Central memory CD8-positive, alpha-beta T cell (primary cell): ENCODE data around the gene SULF2.
"Not testable (repeated sequence)": the region's sequence is repeated elsewhere in the genome, so short reads cannot be mapped to it uniquely, and the experiment has no call there.

Experiments used
- ATAC-seq: fragments of 150-1000 bp; cut with Tn5 transposase; replicated peaks from 2 replicates; pipeline ENCODE4 v1.10.0; 2022; ENCODE audit warnings: mild to moderate bottlenecking, moderate FRiP score, moderate number of reproducible peaks; ENCODE audit not compliant: poor library complexity, severe bottlenecking; ENCODE audit errors: extremely low read depth
- DNase-seq, 2 donors: peaks; one replicate each; pipeline ENCODE4 v3.0.0; 2021; ENCODE audit warnings: low spot score in 2 of 2
- H3K27ac Mint-ChIP-seq: one replicate; pipeline ENCODE4 v1.8.0; 2022; ENCODE audit warnings: low read depth, mild to moderate bottlenecking, moderate library complexity, mixed read lengths
- H3K27me3 Mint-ChIP-seq: one replicate; pipeline ENCODE4 v1.8.0; 2022; ENCODE audit warnings: mixed read lengths
- H3K36me3 Mint-ChIP-seq: one replicate; pipeline ENCODE4 v1.8.0; 2022; ENCODE audit warnings: mild to moderate bottlenecking, moderate library complexity, mixed read lengths; ENCODE audit not compliant: insufficient read depth
- H3K4me1 Mint-ChIP-seq: one replicate; pipeline ENCODE4 v1.8.0; 2022; ENCODE audit warnings: mixed read lengths
- H3K4me3 Mint-ChIP-seq: one replicate; pipeline ENCODE4 v1.8.0; 2022; ENCODE audit warnings: mild to moderate bottlenecking, moderate library complexity, mixed read lengths
- H3K9me3 Mint-ChIP-seq: one replicate; pipeline ENCODE4 v1.8.0; 2022; ENCODE audit warnings: mixed read lengths

The SULF2 gene

DNA sequence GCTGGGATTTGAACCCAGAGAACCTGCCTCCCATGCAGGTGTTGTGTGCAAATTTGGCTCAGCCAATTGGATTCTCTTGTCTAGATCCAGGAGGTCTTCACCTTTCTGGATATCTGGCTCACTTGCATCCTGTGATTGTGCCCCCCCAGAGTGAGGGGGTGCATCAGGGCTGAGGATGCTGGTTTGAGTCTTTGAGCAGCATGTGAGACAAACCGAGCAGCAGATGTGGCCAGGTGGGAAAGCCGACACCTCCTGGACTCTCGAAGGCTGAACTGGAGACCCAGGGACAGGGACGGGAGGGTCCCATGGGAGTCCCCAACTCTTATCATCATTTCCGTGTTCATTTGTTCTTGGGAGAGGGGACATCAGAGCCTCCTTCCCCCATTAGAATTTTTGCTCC is 30.6 kb upstream of the SULF2 start:
- Mint-ChIP-seq H3K9me3 (peaks cover 6% of the 10 kb centered on the region), H3K36me3 (peaks cover 2% of the 10 kb centered on the region), H3K27me3 (peaks cover 87% of the 10 kb centered on the region), H3K4me3 (no peak overlapping the region), H3K4me1 (no peaks in the 10 kb centered on the region), H3K27ac (no peak overlapping the region)
- no peak for ATAC-seq
- DNase-seq: no peak

DNA sequence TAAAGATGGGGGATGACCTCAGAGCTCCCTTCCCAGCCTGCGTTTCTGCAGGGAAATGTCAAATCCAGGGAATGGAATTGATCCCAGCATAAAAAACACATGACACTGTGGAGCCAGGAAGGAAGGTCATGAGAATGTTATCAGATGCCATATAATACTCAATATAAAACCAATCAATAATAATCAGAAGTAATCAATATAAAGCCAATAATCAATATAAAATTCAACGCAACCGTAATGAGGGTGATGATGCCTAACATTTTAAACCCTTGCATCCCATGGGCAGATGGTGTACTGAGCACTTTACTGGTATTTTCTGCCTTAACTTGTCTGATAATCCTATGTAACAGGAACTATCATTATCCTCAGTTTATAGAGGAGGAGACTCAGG is 30.1 kb upstream of the SULF2 start:
- peaks cover 86% of the 10 kb centered on the region for H3K27me3 Mint-ChIP-seq
- H3K36me3 Mint-ChIP-seq: peaks cover 2% of the 10 kb centered on the region
- no peak overlapping the region for H3K4me3 Mint-ChIP-seq
- DNase-seq (no peak), ATAC-seq (no peak)
- peaks cover 6% of the 10 kb centered on the region for H3K9me3 Mint-ChIP-seq
- no peak overlapping the region for H3K27ac Mint-ChIP-seq
- no peaks in the 10 kb centered on the region for H3K4me1 Mint-ChIP-seq

DNA sequence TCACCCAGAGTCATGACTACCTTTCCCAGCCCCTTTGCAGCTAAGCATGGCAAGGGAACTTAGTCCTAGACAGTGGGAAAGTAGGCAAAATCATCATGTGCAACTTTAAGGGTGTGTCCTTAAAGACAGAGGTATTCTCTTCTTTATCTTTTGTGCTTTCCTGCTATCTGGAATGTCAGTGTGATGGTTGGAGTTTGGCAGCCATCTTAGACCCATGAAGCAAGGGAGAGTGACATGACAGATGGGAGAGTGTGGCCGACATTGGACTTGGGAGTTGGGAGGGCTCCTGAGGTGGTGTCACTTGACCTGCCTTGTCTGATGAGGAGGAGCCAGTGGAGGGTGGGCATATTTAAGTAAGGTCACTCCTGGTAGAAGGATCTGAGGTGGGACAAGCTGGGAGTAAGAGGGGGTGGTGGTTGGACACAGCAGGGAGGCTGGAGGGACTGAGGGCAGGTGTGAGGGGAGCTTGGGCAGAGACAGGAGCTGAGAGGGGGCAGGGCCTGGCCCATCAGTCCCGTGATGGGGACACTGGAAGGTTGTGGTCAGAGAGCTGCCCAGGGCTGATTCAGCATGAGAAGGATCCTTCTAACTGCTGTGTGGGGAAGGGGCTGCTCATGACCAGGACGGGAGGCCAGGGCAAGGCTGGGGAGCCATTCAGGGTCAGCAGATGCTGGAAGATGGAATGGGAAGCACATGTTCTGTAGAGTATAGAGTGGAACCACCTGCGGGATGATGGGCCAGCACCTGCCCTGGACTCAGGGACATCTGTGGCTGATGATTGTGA is 29.5 kb upstream of the SULF2 start:
- Mint-ChIP-seq H3K27ac (no peak overlapping the region), H3K27me3 (peaks cover 86% of the 10 kb centered on the region), H3K36me3 (peaks cover 2% of the 10 kb centered on the region), H3K4me3 (no peak overlapping the region), H3K9me3 (peaks cover 6% of the 10 kb centered on the region), H3K4me1 (no peaks in the 10 kb centered on the region)
- DNase-seq: no peak
- no peak for ATAC-seq

DNA sequence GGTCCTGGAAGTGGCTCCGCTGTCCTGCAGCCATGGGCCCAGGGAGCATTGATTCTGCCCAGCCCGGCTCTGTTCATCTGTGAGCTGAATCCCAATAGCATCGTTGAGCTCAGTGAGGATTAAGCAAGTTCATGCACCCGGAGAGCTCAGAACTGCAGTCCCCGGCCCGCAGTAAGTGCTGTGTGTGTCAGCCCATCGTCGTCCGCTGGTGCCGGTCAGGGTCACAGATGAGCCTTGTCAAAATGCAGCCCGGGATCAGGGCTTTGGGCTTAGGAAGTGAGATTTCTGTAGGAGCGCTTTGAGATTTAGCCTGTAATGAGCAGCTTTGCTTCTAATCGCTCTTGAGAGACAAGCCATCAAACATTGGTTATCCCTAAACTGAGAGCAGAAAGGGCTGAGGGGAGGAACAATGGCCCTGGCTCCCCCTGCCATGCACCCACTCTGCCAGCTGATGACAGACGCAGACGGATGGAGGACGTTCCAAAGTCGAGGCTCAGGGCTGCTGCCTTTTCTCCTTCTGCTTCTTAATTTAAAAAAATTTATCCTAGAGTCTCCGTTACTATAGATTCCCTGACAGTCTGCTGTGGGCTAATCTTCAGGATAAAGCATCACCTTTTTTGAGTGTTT is 25.6 kb upstream of the SULF2 start:
- DNase-seq (no peak), ATAC-seq (no peak)
- Mint-ChIP-seq H3K27ac (no peak overlapping the region), H3K4me3 (no peak overlapping the region), H3K9me3 (peaks cover 6% of the 10 kb centered on the region), H3K36me3 (peaks cover 2% of the 10 kb centered on the region), H3K4me1 (no peaks in the 10 kb centered on the region), H3K27me3 (peaks cover 75% of the 10 kb centered on the region)

DNA sequence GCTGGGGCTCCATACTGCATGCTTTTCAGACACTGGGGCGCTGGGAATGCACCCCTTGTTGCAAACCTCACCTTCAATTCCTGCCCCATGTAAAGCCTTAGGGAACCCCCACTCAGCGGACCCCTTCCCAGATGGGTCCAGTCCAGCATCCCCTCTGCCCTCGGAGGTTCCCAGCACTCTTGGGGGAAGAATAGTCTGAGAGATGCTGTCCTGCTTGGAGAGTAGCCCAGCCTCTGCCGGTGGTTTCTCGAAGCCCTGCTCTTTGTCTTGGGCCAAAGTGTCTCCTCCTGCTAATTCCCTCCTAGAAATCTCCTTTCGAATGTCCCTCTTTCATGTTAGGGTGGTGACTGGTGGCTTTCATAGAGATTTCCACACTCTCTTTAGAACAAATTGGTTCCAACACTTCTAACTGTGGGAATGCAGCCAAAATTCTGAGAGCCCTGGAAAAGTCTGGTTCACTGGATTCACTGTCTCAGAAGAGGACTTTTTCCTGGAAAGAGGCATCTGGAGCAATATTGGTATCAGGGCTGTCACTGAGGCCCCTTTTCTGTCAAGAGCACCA is 24.9 kb upstream of the SULF2 start:
- no peak for DNase-seq
- H3K27me3 Mint-ChIP-seq: peaks cover 69% of the 10 kb centered on the region
- no peak overlapping the region for H3K4me3 Mint-ChIP-seq
- no peak for ATAC-seq
- H3K9me3 Mint-ChIP-seq: peaks cover 6% of the 10 kb centered on the region
- H3K27ac Mint-ChIP-seq: no peak overlapping the region
- H3K4me1 Mint-ChIP-seq: no peaks in the 10 kb centered on the region
- H3K36me3 Mint-ChIP-seq: peaks cover 2% of the 10 kb centered on the region

DNA sequence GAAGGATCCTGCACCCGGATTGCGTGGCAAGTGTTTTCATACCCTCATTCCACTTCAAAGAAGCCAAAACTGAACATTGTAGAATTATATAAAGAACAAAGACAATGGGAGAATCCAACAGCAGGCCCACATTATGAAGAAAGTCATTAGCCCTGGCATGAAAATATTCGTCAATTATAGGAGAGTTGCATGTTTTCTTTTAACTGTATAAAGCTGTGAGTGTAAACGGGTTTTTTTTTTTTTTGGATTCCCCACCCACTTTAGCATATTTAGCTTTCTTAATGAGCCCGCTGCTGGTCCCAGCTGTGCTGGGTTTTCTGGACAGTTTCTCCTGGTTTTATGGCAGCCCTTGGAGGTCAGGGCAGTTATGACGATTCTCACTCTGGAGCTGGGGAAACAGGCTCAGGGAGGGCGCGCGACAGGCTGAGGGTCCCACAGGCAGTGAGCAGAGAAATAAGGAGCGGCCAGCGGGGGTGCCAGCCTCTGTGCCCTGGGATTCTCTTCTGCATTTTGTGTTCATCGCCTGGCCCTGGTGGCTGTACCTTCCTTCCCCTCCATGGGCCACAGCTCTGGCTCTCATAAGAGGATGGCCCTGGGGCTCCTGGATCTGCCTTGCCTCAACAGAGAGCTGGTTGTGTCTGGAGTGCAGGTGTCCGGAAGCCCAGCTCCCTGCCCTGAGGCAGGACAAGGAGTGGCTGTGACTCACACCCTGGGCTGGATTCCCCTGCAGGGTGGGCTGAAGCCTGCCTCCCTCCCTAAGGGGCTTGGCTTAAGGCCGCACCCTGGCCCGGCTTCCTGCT is 24.1 kb upstream of the SULF2 start:
- peaks cover 6% of the 10 kb centered on the region for H3K9me3 Mint-ChIP-seq
- H3K4me1 Mint-ChIP-seq: no peaks in the 10 kb centered on the region
- H3K4me3 Mint-ChIP-seq: no peak overlapping the region
- H3K27me3 Mint-ChIP-seq: peaks cover 61% of the 10 kb centered on the region
- H3K27ac Mint-ChIP-seq: no peak overlapping the region
- peaks cover 2% of the 10 kb centered on the region for H3K36me3 Mint-ChIP-seq
- ATAC-seq (no peak), DNase-seq (no peak)

DNA sequence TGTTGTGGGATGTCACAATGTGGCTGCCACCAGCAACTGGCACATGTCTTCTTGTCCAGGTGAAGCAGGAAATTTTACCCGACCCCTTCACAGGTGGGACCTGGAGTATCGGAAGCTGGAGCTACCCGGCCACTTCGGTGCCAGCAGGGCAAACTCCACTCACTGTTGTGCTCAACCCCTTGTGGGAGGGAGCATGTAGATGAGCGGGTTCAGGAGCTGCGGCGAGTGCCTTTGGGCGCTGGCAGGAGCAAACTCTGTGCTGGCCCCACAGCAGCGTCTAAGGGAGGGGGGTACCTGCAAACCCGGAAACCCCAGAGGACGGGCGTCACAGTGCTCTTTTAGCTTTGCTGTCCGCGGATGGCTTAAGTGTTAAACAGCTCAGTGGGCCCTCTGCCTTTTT is 20.7 kb upstream of the SULF2 start:
- H3K9me3 Mint-ChIP-seq: no peaks in the 10 kb centered on the region
- no peak overlapping the region for H3K27ac Mint-ChIP-seq
- ATAC-seq (no peak), DNase-seq (no peak)
- H3K36me3 Mint-ChIP-seq: no peaks in the 10 kb centered on the region
- H3K27me3 Mint-ChIP-seq: peaks cover 34% of the 10 kb centered on the region
- no peaks in the 10 kb centered on the region for H3K4me1 Mint-ChIP-seq
- H3K4me3 Mint-ChIP-seq: no peak overlapping the region

DNA sequence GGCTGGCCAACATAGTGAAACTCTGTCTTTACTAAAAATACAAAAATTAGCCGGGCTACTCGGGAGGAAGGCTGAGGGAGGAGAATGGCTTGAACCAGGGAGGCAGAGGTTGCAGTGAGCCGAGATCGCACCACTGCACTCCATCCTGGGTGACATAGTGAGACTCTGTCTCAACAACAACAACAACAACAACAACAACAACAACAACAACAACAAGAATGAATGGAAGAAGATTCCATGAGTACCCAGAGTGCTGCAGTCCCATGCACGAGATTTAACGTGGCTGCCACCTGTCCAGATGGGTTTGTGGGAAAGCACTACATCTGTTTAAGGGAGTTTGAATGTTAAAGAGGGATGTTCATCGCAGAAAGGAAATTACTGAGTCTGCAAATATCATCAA is 19.7 kb upstream of the SULF2 start:
- H3K27me3 Mint-ChIP-seq: peaks cover 25% of the 10 kb centered on the region
- ATAC-seq, H3K9me3 Mint-ChIP-seq, H3K4me3 Mint-ChIP-seq, H3K36me3 Mint-ChIP-seq, DNase-seq, H3K4me1 Mint-ChIP-seq, H3K27ac Mint-ChIP-seq: not testable (repeated sequence)

DNA sequence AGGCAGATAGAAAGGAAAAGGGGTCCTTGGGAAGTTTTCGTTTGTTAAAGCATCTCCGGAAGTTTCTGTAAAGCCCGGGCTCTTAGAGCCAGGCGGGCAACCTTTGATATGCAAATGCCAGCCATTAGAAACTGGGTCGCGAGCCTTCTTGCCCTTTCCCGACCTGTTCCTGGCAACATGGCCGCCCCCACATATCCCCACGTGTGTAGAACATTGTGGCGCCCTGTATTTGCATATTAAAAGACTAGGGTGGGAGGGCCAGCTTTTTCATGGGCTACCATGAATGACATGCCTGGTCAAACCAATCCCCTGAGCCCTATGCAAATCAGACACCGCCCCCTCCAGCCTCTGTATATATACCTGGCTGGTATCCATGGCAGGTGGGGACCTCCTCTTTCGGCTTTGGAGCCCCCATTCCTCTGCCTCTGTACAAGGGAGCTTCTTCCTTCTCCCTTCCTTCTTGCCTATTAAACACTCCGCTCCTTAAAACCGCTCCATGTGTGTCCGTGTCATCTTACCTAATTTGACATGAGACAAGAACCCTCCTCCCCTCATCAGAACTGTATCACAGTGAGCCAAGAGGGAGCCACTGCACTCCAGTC is 19.0 kb upstream of the SULF2 start:
- H3K27ac Mint-ChIP-seq: not testable (repeated sequence)

DNA sequence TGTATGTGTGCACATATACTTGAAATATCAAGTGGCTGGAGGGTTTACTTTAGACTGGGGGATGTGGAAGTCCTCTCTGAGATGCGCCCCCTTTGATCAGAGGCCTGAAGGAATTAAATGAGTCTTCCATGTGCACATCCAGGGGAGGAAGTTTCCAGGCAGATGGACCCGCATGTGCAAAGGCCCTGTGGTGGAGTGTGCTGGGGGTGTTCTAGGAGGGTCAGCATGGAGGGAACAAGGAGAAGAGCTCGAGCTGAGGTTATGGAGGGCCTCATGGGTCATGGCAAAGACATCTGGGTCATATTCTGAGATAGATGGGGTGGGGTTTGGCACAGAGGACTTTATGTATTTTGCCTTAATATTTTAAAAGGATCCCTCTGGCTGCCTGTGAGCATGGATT is 17.7 kb upstream of the SULF2 start:
- Mint-ChIP-seq H3K4me3 (no peak overlapping the region), H3K27me3 (peaks cover 22% of the 10 kb centered on the region), H3K4me1 (no peaks in the 10 kb centered on the region), H3K9me3 (no peaks in the 10 kb centered on the region), H3K27ac (no peak overlapping the region), H3K36me3 (no peaks in the 10 kb centered on the region)
- DNase-seq (no peak), ATAC-seq (no peak)

More for the DNA sequence above, 19.0 kb upstream of the SULF2 start:
- not testable (repeated sequence) for H3K4me1 Mint-ChIP-seq, H3K9me3 Mint-ChIP-seq, H3K4me3 Mint-ChIP-seq, DNase-seq, H3K36me3 Mint-ChIP-seq, ATAC-seq
- peaks cover 18% of the 10 kb centered on the region for H3K27me3 Mint-ChIP-seq

DNA sequence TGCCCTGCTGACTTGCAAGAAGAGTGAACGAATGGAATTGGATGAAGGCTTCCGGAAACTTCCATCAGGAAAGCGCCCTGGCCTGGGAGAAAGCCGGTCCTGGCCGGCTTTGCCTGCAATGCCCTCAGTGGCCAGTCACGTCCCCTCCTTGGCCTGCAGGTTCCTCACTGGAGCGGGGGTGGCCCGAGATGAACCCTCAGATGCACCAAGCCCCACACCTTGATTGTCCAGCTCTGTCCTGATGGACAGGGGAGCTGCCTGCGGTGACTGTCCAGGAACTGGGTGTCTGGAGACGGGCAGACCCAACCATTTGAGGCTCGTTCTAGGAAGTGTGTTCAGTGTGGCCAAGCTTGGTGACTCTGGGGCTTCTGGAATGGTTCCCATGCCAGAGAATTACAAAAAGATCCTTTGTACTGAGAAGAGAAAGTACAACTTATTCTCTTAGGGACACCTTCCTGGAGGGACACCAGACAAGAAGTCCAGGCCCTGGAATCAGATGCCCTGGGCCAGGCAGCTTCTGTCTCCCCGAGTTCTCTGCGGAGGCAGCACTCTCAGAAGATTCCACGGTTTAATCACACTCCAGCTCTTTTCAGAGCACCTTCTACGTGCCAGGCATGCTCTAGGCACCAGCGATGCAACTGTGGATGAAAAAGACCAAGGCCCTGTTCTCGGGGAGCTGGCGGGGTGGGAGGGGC is 17.1 kb upstream of the SULF2 start:
- Mint-ChIP-seq H3K27me3 (peaks cover 20% of the 10 kb centered on the region), H3K4me1 (no peaks in the 10 kb centered on the region), H3K36me3 (no peaks in the 10 kb centered on the region), H3K9me3 (no peaks in the 10 kb centered on the region), H3K27ac (no peak overlapping the region), H3K4me3 (no peak overlapping the region)
- ATAC-seq (no peak), DNase-seq (no peak)

DNA sequence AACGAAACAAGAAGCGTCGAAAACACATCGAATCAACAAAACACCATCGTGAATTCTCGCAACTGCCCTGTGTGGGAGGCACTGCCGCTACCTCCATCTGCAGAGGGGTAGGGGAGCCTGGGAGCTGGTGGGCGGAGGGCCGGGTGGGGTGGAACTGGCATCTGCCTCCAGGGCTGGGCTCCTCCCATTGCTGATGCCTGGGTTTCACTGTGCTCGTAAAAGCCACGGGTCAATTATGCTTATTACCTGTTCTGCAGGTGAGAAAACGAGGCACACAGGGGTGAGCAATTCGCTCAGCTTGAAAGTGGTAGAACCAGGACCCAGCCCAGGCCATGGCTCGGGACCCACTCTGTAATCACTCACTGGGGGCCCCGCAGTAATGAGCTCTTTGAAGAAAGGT is 16.5 kb upstream of the SULF2 start:
- Mint-ChIP-seq H3K4me1 (no peaks in the 10 kb centered on the region), H3K4me3 (no peak overlapping the region), H3K27ac (no peak overlapping the region), H3K9me3 (no peaks in the 10 kb centered on the region), H3K36me3 (no peaks in the 10 kb centered on the region), H3K27me3 (peaks cover 14% of the 10 kb centered on the region)
- no peak for ATAC-seq
- no peak for DNase-seq
